Lung (tissue), 12 donors: Measurements from ENCODE around the gene QKI. TPM values are rescaled to one million over a fixed set of nuclear protein-coding genes. Genes with fewer than 3 reads are reported as not detected.
"Not testable (repeated sequence)": the region's sequence is repeated elsewhere in the genome, so short reads cannot be mapped to it uniquely, and the experiment has no call there.

Experiments
- ATAC-seq: fragments of 200-7000 bp; cut with Tn5 transposase; one replicate; pipeline ENCODE4 v1.9.1; 2020; ENCODE audit warnings: moderate number of reproducible peaks; ENCODE audit not compliant: insufficient read depth, low FRiP score
- DNase-seq, 3 donors: peaks; one replicate each; pipeline ENCODE4 v3.0.0-alpha.2; 2013 to 2017
- H3K27ac ChIP-seq, 2 donors: one replicate each; pipeline ENCODE4 v1.5.1; 2013; ENCODE audit warnings: mild to moderate bottlenecking in 2 of 2, moderate library complexity in 2 of 2, control low read depth in 1 of 2, inconsistent platforms in 1 of 2, low read depth in 1 of 2, low read length in 1 of 2
- H3K27me3 ChIP-seq, 3 donors: one replicate each; pipeline ENCODE4 v1.5.1; 2013; ENCODE audit warnings: low read length in 2 of 3; ENCODE audit not compliant: control insufficient read depth in 3 of 3, insufficient read depth in 3 of 3
- H3K36me3 ChIP-seq, 4 donors: one replicate each; pipeline ENCODE4 v1.5.1; 2013; ENCODE audit warnings: low read length in 4 of 4, mild to moderate bottlenecking in 1 of 4, moderate library complexity in 1 of 4; ENCODE audit not compliant: control insufficient read depth in 4 of 4, insufficient read depth in 4 of 4
- H3K4me1 ChIP-seq, 5 donors: one replicate each; pipeline ENCODE4 v1.5.1; 2013; ENCODE audit warnings: low read length in 5 of 5, mild to moderate bottlenecking in 2 of 5, moderate library complexity in 1 of 5; ENCODE audit not compliant: control insufficient read depth in 5 of 5, insufficient read depth in 5 of 5
- H3K4me3 ChIP-seq: one replicate; pipeline ENCODE4 v1.5.1; 2013; ENCODE audit warnings: mild to moderate bottlenecking, control low read depth, moderate library complexity
- H3K9ac ChIP-seq, 2 donors: one replicate each; pipeline ENCODE4 v1.5.1; 2013; ENCODE audit warnings: low read length in 2 of 2, control low read depth in 1 of 2; ENCODE audit not compliant: insufficient read depth in 1 of 2
- H3K9me3 ChIP-seq, 4 donors: one replicate each; pipeline ENCODE4 v1.5.1; 2013; ENCODE audit warnings: low read length in 3 of 4, mild to moderate bottlenecking in 1 of 4, moderate library complexity in 1 of 4; ENCODE audit not compliant: control insufficient read depth in 4 of 4, insufficient read depth in 3 of 4
- WGBS, 2 donors: extraction: QIAGEN DNeasy Blood & Tissue Kit; methylation state at CpG; one replicate each; pipeline ENCODE4 v1.1.7; 2013; 5-methylcytosine and 5-hydroxymethylcytosine counted together
- polyA plus RNA-seq, 2 donors: library from polyadenylated mRNA; stranded (reverse); fragments of 200-250 nt; gene quantifications; one replicate each; pipeline ENCODE4 v1.2.1, GENCODE V29; 2013
- total RNA-seq, 2 donors: library from RNA; depleted of rRNA in 1 of 2; stranded (reverse); fragments of >200 nt in 1 of 2; gene quantifications; one replicate each; pipeline ENCODE4 v1.2.1, GENCODE V29; 2014 to 2021
- TF ChIP-seq, protein P1 (sequence below): IDR thresholded peaks from 2 replicates; pipeline ENCODE4 v1.5.1; 2012; ENCODE audit warnings: mild to moderate bottlenecking; ENCODE audit errors: control extremely low read depth, extremely low read depth
- donor health status: control.
- donor health status: control.
- donor health status: Bipolar disorder and iron deficiency.
- donor health status: healthy.
- donor health status: DM: yes; HTN: yes; CAD: no.

Gene QKI
- total and polyA plus RNA-seq, 4 donors = 20.6 to 228 (median 114) TPM

DNA sequence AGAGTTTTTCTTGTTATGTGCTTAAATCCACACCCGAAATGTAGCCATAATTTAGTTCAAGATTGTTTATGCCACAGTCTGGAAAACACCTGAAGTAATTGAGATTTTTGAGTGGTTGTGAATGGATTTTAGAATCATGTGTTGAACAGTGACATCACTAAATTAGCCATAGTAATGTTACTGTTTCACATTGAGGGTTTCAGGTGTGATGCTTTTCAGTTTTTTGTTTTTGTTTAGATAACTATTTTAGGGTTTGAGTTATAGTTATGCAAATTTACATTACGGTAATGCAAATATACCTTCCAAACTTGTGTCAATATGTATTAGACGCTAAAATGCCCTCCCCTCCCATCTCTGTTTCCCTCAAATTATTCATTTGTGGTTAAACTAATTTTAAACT, 22.9 kb downstream of the QKI start:
- no peaks in the 10 kb centered on the region for H3K27me3 ChIP-seq
- no peak overlapping the region for H3K9ac ChIP-seq
- TF ChIP-seq, protein P1, sequence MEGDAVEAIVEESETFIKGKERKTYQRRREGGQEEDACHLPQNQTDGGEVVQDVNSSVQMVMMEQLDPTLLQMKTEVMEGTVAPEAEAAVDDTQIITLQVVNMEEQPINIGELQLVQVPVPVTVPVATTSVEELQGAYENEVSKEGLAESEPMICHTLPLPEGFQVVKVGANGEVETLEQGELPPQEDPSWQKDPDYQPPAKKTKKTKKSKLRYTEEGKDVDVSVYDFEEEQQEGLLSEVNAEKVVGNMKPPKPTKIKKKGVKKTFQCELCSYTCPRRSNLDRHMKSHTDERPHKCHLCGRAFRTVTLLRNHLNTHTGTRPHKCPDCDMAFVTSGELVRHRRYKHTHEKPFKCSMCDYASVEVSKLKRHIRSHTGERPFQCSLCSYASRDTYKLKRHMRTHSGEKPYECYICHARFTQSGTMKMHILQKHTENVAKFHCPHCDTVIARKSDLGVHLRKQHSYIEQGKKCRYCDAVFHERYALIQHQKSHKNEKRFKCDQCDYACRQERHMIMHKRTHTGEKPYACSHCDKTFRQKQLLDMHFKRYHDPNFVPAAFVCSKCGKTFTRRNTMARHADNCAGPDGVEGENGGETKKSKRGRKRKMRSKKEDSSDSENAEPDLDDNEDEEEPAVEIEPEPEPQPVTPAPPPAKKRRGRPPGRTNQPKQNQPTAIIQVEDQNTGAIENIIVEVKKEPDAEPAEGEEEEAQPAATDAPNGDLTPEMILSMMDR = no peak
- H3K9me3 ChIP-seq = no peaks in the 10 kb centered on the region
- no peaks in the 10 kb centered on the region for H3K36me3 ChIP-seq
- WGBS, 2 donors = 60 to 63% methylated on average over 3 of the region's 3 CpGs
- no peak overlapping the region for H3K4me3 ChIP-seq
- H3K4me1 ChIP-seq = peaks cover 0 to 33% (median 2%) of the 10 kb centered on the region in 5 donors
- DNase-seq (no peak), ATAC-seq (no peak)
- peak overlapping the region in 1 of 2 donors; percentile 9 for H3K27ac ChIP-seq

DNA sequence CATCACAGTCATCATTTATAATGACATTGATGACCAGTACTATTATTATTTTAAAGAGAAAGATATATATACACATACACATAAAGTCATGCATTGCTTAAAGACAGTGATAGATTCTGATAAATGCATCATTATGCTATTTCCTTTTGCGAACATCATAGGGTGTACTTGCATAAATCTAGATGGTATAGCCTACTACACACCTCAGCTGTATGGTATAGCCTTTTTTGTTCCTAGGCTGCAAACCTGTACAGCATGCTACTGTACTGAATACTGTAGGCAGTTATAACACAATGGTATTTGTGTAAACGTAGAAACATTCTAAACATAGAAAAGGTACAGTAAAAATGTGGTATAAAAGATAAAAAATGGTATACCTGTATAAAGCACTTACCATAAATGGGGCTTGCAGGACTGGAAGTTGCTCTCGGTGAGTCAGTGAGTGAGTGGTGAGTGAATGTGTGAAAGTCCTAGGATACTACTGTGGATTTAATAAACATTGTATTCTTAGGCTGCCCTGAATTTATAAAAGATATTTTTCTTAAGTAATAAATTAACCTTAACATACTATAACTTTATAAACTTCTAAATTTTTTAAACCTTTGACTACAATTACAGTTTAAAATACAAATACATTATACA, 23.9 kb downstream of the QKI start:
- H3K9me3 ChIP-seq = no peaks in the 10 kb centered on the region
- H3K27me3 ChIP-seq = no peaks in the 10 kb centered on the region
- WGBS, 2 donors = 60 to 64% methylated on average over 3 of the region's 3 CpGs
- no peak overlapping the region for H3K9ac ChIP-seq
- ATAC-seq (no peak), DNase-seq (no peak)
- H3K27ac ChIP-seq = no peak overlapping the region
- no peaks in the 10 kb centered on the region for H3K36me3 ChIP-seq
- TF ChIP-seq, protein P1 = no peak
- peaks cover 0 to 34% (median 2%) of the 10 kb centered on the region in 5 donors for H3K4me1 ChIP-seq
- no peak overlapping the region for H3K4me3 ChIP-seq

DNA sequence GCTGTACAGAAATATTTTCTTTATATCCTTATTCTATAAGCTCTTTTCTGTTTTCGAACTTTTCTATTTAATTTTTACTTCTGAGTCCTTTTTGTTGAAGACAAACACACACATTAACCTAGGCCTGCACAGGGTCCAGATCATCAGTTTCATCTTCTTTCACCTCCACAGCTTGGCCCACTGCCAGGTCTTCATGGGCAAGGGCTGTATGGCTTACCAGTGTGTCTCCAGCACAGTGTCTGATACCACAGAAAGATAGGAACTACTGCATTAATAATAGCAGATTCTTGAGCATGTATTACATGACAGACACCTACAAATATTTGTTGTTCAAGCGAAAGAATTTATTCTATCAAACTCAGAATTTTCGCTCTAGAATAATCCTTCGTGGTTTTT, 24.4 kb downstream of the QKI start:
- no peak overlapping the region for H3K9ac ChIP-seq
- 91 to 97% methylated on average over 4 of the region's 4 CpGs for WGBS, 2 donors
- no peaks in the 10 kb centered on the region for H3K36me3 ChIP-seq
- ATAC-seq (no peak), DNase-seq (no peak)
- TF ChIP-seq, protein P1 = no peak
- H3K4me3 ChIP-seq = no peak overlapping the region
- no peaks in the 10 kb centered on the region for H3K9me3 ChIP-seq
- H3K27ac ChIP-seq = no peak overlapping the region
- H3K4me1 ChIP-seq = peaks cover 0 to 36% (median 2%) of the 10 kb centered on the region in 5 donors
- H3K27me3 ChIP-seq = no peaks in the 10 kb centered on the region

DNA sequence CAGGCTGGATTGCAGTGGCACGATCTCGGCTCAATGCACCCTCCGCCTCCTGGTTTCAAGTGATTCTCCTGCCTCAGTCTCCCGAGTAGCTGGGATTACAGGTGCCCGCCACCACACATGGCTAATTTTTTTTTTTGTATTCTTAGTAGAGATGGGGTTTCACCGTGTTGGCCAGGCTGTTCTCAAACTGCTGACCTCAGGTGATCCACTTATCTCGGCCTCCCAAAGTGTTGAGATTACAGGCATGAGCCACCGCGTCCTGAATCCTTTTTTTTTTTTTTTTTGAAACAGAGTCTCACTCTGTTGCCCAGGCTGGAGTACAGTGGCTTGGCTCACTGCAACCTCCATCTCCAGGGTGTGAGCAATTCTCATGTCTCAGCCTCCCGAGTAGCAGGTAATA, 24.9 kb downstream of the QKI start:
- DNase-seq, ATAC-seq: not testable (repeated sequence)
- WGBS, 2 donors = 81 to 91% methylated on average over 10 of the region's 10 CpGs

More for the DNA sequence above, 24.9 kb downstream of the QKI start:
- H3K36me3 ChIP-seq, H3K9me3 ChIP-seq, H3K9ac ChIP-seq, H3K4me3 ChIP-seq, H3K27me3 ChIP-seq: not testable (repeated sequence)
- Histone ChIP-seq H3K4me1 (peaks cover 0 to 37% (median 2%) of the 10 kb centered on the region in 5 donors), H3K27ac (peak overlapping the region in 1 of 2 donors; percentile 3)
